Ureter (tissue), 1 donor: ENCODE results near the gene TREM2. TPM values are rescaled to one million over a fixed set of nuclear protein-coding genes. Genes with fewer than 3 reads are reported as not detected.
"Not testable (repeated sequence)": the region's sequence is repeated elsewhere in the genome, so short reads cannot be mapped to it uniquely, and the experiment has no call there.

Experiments used
- DNase-seq: peaks from one replicate; pipeline ENCODE4 v3.0.0-alpha.2; 2020; ENCODE audit warnings: low spot score
- total RNA-seq: library from RNA; stranded (reverse); gene quantifications from one replicate; pipeline ENCODE4 v1.2.4, GENCODE V29; 2023
- donor health status: DM: yes; HTN: yes; CAD: no.

TREM2 gene
- 9.4 TPM for total RNA-seq

DNA sequence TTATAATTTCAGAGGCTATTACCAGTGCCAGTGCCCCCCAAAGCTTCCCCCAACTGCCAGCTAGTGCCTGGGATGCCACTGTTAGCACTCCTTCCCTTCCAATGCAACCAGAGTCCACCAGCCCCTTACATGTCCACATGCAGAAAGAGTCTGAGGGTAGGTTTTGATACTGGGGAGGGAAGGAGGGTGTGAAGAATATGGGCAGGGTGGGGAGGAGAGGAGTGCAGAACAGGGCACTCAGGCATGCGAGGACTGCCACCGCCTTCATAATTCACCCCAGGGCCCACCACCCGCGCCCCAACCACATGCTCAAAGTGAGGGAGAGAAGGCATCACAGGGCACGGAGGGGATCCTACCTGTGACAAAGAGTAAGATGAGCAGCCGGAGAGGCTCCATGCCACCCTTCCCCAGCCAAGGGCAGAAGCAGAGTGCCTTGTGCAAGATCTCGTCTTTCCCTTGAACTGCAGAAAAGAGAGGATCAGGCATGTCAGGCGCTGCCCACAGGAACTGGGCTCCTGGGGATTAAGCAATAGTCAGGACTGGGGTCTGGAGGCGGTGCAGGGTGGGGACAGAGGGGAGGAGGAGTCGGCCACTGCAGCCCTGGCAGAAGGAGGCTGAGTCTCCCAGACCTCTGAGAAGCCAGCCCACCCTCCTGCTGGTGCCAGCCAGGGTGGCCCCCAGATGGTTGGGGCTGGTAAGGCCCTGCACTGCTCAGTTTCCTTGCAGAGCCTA lies at the start of gene TREM2:
TSS of gene TREM2 (minus strand) at position 430 of the 732 bp plus-strand sequence. CDS start at position 396, 34 bp downstream.
- no peak for DNase-seq

GRCh38 chr6:41209547-41210320 lies 46.8 kb upstream of the TREM2 start:
- no peak for DNase-seq

GRCh38 chr6:41208439-41209106 lies 45.7 kb upstream of the TREM2 start:
- no peak for DNase-seq

DNA sequence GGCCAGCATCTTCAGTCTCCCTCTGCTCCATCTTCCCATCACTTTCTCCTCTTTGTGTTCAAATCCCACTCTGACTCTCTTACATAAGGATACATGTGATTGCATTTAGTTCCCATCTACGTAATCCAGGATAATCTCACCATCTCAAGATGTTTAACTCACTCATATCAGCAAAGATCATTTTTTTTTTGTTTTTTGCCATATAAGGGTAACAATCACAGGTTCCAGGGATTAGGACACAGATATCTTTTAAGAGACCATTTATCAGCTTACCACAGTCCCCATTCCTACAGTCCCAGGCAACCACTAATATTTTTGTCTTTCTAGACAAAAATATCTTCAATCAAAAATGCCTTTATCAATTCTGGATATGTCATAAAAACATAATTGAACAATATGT lies 41.2 kb upstream of the TREM2 start:
- DNase-seq: no peak

- no peak for DNase-seq
These were observed 38.9 kb upstream of the TREM2 start for GRCh38 chr6:41201764-41202173.

DNA sequence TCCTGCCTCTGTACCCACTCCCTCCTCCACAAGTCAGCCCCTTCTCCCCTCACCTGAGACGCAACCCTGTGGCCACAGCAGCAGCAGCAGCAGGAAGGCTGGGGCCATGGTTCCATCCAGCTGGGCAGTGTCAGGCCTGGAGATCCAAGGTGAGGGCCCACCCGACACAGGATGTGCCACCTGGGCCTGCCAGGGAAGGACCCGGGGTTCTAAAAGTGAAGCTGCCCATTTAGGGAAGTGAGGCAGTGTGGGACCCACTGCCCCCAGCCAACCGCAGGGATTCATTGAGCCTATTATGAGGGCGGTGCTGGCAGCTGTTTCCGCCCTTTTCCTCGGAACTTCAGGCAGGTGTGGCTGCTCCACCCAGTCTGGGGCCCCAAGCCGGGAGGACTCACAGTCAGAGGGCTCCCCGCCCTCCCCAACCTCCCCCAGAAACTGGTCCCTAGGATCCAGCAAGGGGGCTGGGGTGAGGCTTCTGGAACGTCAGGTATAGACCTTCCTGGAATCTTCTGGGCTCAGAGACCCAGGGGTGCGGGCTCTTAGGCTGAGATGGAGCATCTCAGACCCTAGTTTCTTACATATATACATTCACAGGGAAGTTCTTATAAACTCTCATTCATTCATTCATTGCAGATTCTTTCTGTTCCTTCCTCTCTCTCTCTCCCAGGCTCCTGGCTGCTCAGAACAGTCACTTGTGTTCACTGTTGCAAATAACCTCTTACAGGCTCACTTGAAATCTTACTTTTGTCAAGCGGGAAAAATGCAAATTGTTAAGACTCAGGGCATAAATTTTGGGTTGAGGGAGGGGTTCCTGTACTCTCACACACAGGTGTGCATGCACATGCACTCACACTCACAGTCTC lies 38.2 kb upstream of the TREM2 start, which contains the start of gene TREML2:
TSS of gene TREML2 (minus strand) at position 249 of the 863 bp plus-strand sequence. CDS start at position 108, 141 bp downstream.
- no peak for DNase-seq

DNA sequence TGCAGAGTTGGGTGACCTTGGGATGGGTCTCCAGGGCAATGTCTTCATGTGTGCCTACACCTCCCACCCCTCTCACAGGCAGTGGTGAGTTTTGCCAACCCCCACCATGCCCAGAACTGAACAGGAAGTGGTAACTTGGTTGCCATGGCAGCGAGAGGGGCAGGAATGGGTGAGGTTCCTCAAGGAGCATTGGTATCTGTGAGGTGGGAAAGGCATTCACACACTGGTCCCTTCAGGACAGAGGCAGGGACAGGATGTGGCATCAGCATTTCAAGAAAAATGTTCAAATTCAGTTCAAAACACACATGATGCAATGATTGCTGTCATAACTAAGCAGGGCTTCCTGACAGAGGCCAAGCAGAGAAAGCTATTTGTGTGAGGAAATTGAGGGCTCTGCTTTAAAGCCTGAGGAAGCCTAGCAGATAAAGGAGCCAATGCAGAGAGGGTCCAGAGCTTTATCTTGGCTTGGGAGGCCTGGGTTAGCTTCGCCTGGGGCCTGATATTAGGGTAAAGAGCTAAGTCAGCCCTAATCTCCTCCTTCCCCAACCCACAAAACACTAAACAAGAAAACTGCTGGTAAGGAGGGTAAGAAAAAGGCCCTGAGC lies 37.5 kb upstream of the TREM2 start:
- DNase-seq: no peak

- no peak for DNase-seq
These were observed 36.8 kb upstream of the TREM2 start for GRCh38 chr6:41199552-41200246.

DNA sequence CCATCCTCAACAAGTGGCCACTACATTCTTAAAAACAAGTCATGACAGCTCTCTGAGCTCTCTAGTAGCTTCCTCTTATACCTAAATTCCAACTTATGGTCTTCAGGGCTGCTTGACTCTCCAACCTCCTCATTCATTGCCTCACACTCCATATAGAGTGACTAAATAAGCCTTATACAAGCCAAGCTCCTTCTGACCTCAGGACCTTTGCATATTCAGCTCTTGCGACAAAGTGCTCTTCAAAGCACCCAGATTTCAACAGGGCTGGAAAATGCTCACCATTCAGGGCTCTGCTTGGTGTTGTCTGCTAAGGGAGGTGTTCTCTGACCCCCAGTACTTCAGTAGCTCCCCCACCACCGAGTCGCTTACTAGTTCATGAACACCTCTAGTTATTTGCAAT lies 34.3 kb upstream of the TREM2 start:
- no peak for DNase-seq

GRCh38 chr6:41194386-41194785 lies 31.5 kb upstream of the TREM2 start:
- DNase-seq: no peak

DNA sequence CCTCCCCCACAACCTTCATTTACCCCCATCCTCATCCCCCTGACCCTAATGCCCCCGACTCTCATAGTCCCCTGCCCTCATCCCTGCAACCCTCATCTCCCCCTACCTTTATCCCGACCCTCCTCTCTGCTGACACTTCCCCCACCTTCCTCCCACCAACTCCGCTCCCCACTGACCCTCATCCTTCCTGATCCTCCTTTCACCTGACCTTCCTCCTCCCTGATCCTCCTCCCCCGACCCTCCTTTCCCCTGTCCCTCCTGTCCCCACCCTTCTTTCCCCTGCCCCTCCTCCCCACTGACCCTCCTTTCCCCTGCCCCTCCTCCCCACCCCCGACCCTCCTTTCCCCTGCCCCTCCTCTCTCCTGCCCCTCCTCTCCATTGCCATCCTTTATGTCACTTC lies 31.0 kb upstream of the TREM2 start:
- DNase-seq: no peak

- DNase-seq: no peak
These were observed 30.3 kb upstream of the TREM2 start for GRCh38 chr6:41193171-41193734.

- DNase-seq: no peak
These were observed 28.7 kb upstream of the TREM2 start for GRCh38 chr6:41191569-41191968.

GRCh38 chr6:41190791-41191190 lies 27.9 kb upstream of the TREM2 start:
- no peak for DNase-seq

GRCh38 chr6:41189967-41190366 lies 27.1 kb upstream of the TREM2 start:
- DNase-seq: no peak

GRCh38 chr6:41189046-41189445 lies 26.1 kb upstream of the TREM2 start:
- not testable (repeated sequence) for DNase-seq

DNA sequence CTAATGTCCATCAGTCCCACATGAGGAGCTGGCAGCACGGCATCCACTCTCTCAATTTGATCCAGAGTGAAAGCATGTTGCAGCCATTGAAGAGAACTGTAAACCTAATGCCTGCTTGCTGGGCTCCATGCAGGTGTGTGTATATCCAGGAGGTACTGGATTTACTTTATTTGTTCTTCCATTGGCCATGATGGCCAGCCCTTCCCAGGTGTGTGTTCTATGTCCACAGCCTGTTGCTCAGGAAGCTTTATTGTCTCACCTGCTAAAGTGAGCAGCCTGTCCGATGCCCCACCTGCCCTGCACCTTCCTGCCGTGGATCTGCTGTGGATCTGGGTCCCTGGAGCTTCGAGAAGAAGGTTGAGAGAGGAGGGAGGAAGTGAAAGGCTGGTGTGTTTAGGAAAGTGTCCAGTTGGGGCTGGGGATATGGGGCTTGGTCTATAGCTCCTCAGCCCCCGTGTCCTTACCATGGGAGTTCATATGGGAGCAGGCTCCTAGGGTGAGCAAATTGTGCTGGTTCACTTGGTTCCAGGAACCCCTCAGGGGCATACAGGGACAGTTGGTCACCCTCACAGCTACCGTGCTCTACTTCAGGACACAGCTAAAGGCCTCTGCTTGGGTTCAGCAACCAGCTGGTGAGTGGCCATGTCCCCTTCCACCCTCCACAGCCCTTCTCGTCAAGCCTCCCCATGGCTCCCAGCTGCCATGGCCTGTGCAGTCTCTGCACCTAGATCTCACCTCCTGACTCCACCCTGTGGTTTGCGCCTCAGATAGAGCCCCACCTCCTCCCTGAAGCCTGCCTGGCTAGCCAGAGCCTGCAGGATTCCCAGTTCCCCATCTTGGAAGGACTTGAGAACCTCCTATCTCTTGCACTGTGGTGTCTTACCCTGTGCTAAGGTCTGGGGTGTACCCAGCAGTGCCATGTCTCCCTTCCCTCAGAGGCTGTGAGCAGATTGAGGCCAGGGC lies 25.3 kb upstream of the TREM2 start:
- no peak for DNase-seq

DNA sequence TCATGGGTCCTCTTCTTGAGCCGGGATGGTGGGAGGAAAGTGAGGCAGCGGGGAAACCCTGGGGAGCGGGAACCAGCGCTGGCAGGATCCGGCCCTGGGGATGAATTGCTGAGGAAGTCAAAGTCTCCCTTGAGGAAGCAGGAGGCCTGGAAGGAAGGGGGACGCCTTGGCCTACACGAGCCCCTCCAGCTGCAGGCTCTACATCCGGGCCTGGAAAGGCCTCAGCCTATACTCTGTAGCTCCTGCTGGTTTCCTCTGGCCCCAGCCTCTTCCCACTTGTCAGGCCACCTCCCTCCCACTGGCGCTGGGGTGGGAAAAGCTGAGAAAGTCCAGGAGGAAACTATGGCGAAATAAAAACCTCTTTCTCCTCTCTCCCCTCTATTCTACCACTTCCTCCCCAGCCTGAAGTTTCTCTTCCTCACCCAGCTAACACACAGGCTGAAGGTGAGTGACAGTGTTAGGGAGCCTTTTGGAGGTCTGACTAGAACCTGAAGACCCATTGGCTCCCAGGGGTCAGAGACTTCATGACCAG lies 23.2 kb upstream of the TREM2 start:
- DNase-seq: no peak

- no peak for DNase-seq
These were observed 21.8 kb upstream of the TREM2 start for GRCh38 chr6:41184761-41185160.
